GM18517 (cell line): ENCODE measurements around the gene TRAF3IP1.
"Not testable (repeated sequence)": the region's sequence is repeated elsewhere in the genome, so short reads cannot be mapped to it uniquely, and the experiment has no call there.

ENCODE experiments used
- ATAC-seq: cut with Tn5 transposase; IDR thresholded peaks from one replicate; pipeline ENCODE4 v1.9.1; 2021; ENCODE audit warnings: mild to moderate bottlenecking, moderate library complexity; ENCODE audit not compliant: unreplicated experiment

The TRAF3IP1 gene

DNA sequence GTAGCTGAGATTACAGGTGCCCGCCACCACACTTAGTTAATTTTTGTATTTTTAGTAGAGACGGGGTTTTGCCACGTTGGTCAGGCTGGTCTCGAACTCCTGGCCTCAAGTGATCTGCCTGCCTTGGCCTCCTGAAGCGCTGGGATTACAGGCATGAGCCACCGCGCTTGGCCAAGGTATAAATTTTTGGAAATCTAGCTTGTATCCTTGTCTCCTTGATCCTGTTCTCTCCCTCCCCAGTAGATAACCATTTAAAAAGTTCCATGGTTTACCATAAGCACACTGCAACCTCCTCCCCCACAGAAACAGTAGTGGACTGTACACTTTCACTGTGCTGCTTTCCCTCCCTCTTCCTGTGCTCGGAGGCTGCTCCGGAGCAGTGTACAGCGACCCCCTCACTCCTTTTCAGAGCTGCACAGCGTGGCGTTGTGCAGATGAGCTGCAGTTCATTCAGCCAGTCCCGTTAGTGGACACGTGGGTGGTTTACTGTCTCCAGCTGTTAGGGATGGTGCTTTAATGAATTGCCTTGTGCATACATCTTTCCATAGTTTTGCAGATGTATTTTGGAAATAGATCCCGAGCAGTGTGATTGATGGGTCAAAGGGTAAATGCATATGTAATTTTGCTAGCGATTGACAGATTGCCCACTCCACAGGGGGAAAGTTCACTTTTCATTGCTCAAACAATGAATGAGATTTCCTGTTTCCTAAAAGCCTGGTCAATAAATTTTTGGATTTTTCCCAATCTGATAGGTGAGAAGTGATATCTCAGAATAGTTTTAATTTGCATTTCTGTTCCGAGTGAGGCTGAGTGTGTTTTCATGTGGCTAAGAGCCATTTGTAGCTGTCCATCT lies 121.2 kb downstream of the TRAF3IP1 start:
- no peak for ATAC-seq

DNA sequence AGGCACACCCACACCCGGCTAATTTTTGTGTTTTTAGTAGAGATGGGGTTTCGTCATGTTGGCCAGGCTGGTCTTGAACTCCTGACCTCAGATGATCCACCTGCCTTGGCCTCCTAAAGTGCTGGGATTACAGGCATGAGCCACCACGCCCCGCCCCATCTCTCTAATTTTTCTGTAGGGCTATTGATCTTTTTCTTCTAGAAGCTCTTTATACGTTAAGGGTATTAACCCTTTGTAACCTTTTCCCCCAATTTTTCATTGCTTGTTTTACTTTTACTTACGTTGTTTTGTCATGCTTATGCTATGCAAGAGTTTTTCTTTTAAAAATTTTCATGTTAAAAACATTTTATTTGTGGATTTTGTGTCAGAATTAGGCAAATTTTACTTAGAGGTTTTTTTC lies 121.9 kb downstream of the TRAF3IP1 start:
- ATAC-seq: not testable (repeated sequence)

DNA sequence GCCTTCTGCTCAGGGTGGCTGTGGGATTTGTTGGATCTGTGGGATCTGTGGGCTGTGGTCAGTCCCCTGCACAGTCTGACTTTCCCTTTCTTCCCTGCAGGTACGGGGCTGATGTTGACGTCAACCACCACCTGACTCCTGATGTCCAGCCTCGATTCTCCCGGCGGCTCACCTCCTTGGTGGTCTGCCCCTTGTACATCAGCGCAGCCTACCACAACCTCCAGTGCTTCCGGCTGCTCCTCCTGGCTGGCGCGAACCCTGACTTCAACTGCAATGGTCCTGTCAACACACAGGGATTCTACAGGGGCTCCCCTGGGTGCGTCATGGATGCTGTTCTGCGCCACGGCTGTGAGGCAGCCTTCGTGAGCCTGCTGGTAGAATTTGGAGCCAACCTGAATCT lies 123.9 kb downstream of the TRAF3IP1 start:
- no peak for ATAC-seq

DNA sequence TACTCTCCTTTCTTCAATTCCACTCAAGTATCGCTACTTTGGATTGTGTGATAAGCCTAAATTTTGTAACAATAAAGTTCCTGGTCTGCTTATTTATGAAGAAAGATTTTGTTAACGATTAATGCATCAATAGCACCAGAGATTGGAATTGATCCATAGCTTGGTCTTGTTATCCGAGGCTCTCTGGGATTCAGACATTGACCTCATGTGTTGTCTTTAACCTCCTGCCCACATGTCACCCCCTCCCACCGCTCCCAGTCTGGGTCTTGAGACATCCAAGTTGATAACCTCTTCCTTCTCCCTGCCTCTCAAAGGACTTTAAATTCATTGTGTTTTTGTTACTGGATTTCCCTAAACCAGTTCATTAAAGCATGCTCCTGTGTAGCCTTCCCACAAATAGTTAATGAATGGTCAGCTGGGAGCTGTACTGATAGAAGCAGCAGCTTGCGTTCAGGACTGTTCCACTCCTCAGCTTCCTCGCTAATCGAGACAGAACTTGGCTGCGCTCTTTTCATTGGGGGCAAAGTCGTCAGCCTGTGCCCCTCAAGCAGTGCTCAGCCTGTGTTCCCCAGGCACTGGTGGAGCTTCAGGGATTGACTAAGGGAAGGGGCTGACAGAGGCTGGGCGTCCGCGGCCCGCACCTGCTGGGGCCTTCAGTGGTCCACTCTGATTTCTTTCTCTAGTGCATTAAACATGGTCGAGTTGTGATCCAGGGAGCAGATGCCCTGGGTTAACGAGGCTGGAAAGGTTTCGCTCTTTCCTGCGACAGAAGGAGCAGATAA lies 125.3 kb downstream of the TRAF3IP1 start:
- no peak for ATAC-seq

DNA sequence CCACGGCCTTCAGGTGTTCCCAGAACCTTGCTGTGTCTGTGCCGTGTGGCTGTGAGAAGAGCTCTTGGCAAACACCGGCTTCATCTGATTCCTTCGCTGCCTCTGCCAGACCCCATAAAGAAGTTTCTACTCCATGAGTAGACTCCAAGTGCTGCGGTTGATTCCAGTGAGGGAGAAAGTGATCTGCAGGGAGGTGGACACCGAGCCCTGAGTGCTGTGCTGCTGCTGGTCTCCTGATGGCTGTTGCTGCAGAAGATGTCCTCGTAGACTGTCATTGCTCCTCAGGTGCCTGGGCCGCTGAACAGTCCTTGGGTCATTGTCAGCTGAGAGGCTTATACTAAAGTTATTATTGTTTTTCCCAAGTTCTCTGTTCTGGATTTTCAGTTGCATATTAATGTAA lies 126.1 kb downstream of the TRAF3IP1 start:
- ATAC-seq: no peak

DNA sequence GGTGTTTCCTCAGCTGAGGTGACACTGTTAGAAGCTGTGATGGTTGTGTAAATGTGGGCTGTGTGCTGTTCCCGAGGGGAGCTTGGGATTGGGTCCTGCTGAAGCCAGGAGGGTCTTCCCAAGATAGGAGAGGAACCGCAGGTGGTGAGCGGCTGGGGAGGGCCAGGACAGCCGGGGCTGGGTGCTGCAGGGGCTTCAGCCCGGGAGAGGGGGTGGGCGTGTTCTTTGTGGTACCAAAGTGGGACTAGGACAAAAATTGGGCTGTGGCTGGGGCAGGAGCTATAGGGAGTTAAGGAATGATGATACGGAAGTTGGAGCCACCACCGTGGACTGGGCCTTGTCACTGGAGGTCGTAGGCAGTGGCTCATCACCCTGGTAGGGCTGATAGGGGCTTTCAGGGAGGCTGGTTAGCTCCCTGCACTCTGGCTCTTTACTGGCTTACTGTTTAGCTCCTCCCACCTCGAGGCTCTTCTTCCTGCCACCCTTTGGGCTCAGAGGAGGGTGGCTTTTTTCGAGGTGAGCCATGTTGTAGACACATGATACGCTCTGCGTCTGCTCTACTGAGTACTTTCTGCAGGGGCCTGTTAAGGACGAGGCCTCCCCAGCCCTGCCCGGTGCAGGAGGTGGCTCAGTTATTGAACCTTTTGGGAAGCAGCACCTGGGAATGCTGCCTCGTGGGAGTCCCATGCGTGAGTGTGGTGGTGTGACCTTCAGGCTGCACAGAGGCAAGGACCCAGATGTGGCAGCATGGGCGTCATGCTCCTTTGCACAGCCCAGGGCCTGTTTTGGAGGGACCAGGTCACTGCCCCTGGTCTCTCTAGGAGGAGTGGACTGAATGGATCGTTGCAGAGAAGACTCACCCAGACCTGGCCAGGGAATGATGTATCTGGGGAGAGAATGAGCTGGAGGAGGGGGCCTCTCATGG lies 128.0 kb downstream of the TRAF3IP1 start:
- no peak for ATAC-seq

DNA sequence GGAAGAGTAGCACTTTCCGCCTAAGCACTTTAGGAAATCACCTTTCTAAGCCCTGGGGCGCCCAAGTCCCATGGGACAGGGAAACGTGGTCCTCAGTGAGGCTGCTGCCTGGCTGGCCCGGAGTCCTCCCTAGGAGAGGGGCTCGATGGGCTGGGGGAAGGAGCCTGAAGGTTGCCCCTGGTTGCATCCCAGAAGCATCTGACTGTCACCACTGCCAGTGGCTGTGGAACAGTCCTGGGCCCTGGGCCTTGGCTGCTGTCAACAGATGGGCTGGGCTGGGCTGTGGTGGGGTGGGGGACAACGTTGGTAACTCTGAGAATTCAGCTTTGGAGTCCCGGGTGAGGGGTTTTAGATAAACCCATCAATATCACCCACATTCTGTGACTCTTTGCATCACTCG lies 128.9 kb downstream of the TRAF3IP1 start:
- ATAC-seq: no peak

DNA sequence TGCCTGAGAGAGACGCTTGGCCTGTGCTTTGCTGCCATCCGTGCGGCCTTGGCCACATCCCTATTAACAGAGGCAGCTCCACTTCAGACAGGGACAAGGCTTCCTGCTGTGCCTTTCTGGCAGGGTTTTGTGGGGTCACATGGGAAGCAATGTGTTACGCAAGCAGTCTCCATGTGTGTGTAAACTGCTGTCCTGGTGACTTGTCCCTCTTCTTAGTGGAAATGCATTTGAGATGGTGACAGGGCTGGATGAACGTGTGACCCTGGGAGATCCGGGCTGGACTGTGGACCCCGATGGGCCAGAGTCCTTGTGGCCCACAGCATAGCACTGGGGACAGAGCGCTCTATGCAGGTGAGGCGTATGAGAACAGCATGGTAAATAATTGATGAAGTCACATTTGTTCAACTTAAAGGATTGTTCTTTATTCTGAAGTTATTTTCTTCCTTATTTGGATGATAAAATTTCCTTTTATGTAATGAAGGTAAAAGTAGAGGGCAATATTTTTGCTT lies 129.6 kb downstream of the TRAF3IP1 start:
- no peak for ATAC-seq

DNA sequence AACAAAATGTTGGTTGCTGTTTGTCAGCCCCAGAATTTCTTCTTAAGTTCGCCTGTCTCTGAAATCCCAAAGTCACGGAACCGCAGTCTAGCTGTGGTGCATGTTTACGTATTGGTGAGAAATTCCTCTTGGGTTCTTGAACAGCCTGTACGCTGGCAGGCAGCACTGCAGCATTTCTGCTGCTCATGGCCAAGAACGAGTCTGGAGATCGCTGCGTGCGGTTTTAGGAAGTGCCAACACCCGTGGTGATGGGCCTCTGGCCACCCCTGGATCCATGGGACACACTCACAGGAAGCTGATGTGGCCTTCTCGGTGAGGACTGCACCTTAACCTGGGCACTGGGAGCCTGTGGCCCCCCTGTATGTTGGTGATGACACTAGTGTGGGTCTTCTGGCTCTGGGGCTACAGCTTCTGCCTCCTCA lies 130.1 kb downstream of the TRAF3IP1 start:
- no peak for ATAC-seq
